UCSD-AML1 (cell line): ENCODE data around the gene HCFC1.
A peak's percentile ranks its signal among the peaks of the same experiment; 100 is the strongest.

Source experiments
- DNase-seq: peaks from one replicate; lab custom pipeline; 2025; ENCODE audit not compliant: unreplicated experiment; lab: John Stamatoyannopoulos, UW

Gene HCFC1

GRCh38 chrX:153905481-153906095 is 66.0 kb downstream of the HCFC1 start:
- DNase-seq: no peak

GRCh38 chrX:153903991-153904957 is 67.3 kb downstream of the HCFC1 start, which contains the start of gene AVPR2:
AVPR2 (plus strand) TSS chrX:153904673; CDS start chrX:153905146, 473 bp downstream.
- DNase-seq: peak; percentile 65

- DNase-seq: no peak
Observed at GRCh38 chrX:153903238-153903980, 68.2 kb downstream of the HCFC1 start.

GRCh38 chrX:153902385-153902784 is 69.2 kb downstream of the HCFC1 start:
- no peak for DNase-seq

- DNase-seq: no peak
Observed at GRCh38 chrX:153901753-153902140, 69.9 kb downstream of the HCFC1 start.

GRCh38 chrX:153900831-153901752 is 70.5 kb downstream of the HCFC1 start:
- peak; percentile 46 for DNase-seq

GRCh38 chrX:153897899-153898298 is 73.7 kb downstream of the HCFC1 start:
- DNase-seq: no peak
